ENCODE measurements around the gene POLA1.

GRCh38 chrX:25026576-25026975 is 332.9 kb downstream of the POLA1 start:
- no peak for TF ChIP-seq RARB (CRISPR knock-in tag; IDR thresholded peaks at IDR 0.05)
- TF ChIP-seq, protein P1, sequence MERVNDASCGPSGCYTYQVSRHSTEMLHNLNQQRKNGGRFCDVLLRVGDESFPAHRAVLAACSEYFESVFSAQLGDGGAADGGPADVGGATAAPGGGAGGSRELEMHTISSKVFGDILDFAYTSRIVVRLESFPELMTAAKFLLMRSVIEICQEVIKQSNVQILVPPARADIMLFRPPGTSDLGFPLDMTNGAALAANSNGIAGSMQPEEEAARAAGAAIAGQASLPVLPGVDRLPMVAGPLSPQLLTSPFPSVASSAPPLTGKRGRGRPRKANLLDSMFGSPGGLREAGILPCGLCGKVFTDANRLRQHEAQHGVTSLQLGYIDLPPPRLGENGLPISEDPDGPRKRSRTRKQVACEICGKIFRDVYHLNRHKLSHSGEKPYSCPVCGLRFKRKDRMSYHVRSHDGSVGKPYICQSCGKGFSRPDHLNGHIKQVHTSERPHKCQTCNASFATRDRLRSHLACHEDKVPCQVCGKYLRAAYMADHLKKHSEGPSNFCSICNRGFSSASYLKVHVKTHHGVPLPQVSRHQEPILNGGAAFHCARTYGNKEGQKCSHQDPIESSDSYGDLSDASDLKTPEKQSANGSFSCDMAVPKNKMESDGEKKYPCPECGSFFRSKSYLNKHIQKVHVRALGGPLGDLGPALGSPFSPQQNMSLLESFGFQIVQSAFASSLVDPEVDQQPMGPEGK (CRISPR knock-in tag; IDR thresholded peaks at IDR 0.05; ENCODE audit: borderline replicate concordance) = no peak
- no peak for TF ChIP-seq BACH2 (CRISPR knock-in tag; IDR thresholded peaks at IDR 0.05; ENCODE audit: borderline replicate concordance)
- TF ChIP-seq SNAI2 (CRISPR knock-in tag; IDR thresholded peaks at IDR 0.05) = no peak
- TF ChIP-seq GLIS3 (CRISPR knock-in tag; IDR thresholded peaks at IDR 0.05) = no peak
- no peak for TF ChIP-seq ZFP3 (CRISPR knock-in tag; IDR thresholded peaks at IDR 0.05)
- TF ChIP-seq ZNF565 (CRISPR knock-in tag; conservative IDR thresholded peaks at IDR 0.05; ENCODE audit: low read depth) = no peak
